Measurements from ENCODE around the gene ZBTB33.

The ZBTB33 gene

DNA sequence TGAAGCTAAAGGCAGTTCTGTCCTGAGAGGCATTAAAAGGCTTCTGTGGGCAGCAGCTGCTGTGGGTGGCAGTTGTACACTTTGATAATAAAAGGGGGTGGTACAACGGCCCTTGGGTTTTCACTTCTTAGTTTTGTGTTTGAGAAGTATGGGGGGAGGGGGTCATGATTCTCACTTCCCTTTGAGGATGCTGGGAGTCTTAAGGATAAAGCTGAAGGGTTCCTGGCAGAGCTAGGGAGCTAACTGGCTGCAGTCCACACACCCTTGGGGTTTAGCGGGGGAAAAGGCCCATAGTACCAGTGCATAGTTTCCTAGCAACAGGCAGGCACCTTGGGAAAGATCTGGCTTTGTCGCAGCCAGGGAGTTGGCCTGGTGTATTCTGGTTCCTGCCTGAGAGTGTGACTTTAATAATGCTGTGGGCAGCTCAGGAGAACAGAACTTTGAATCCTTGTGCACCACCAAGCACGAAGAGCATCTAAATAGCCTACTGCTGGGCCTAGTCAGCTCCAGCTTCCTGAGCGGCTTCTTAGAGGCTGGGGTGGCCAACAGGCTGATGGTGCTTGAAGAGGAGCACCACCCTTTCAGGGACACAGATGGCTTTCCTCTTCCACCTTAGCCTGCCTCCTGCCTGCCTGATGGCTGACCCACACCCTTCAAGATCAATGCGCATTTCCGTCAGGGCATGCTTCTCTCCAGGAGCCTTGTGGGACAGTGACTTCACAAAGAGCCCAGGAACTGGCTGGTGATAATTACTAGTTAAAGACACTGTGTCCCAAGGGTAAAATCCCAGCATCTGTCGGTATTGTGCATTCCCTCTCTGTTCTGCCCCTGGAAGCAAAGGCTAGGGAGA lies 12.5 kb downstream of the ZBTB33 start:
- H3K27me3 ChIP-seq (ENCODE audit: control insufficient read depth in 5 of 5, insufficient read depth in 4 of 5, low read length in 5 of 5) = peaks cover 0 to 10% (median 5%) of the 10 kb centered on the region in 5 donors
- H3K9ac ChIP-seq (ENCODE audit: low read length in 5 of 5) = no peak overlapping the region
- peaks cover 0 to 2% (median 0%) of the 10 kb centered on the region in 5 donors for H3K36me3 ChIP-seq (ENCODE audit: control insufficient read depth in 5 of 5, insufficient read depth in 5 of 5, low read length in 5 of 5)
- no peak overlapping the region for H3K4me3 ChIP-seq (ENCODE audit: low read depth in 1 of 5, low read length in 5 of 5)
- no peaks in the 10 kb centered on the region for H3K9me3 ChIP-seq (ENCODE audit: control insufficient read depth in 5 of 5, low read length in 5 of 5)
- H3K4me1 ChIP-seq (ENCODE audit: control insufficient read depth in 5 of 5, insufficient read depth in 5 of 5, low read length in 5 of 5) = peaks cover 0 to 11% (median 0%) of the 10 kb centered on the region in 5 donors
- no peak overlapping the region for H3K27ac ChIP-seq (ENCODE audit: low read depth, low read length)

DNA sequence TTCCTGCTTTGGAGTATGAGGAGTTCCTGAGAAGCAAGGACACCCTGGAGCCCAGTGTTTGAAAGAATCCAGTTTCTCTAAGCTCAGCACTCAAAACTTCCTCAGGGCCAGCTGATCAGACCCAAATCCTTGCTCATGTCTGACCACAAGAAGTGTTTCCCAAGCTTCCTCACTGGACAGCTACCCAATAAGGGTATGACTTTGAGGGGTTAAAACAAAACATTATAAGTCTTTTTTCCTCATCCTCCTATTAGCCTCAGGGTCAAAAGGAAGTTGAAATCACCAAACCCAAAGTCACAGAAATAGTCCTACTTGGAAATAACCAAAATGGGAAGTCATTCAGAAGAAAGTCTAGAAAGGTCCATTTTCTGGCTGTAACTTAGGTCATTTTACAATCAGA lies 13.7 kb downstream of the ZBTB33 start:
- H3K9ac ChIP-seq (ENCODE audit: low read length in 5 of 5) = no peak overlapping the region
- no peaks in the 10 kb centered on the region for H3K9me3 ChIP-seq (ENCODE audit: control insufficient read depth in 5 of 5, low read length in 5 of 5)
- H3K27me3 ChIP-seq (ENCODE audit: control insufficient read depth in 5 of 5, insufficient read depth in 4 of 5, low read length in 5 of 5) = peaks cover 0 to 10% (median 5%) of the 10 kb centered on the region in 5 donors
- H3K4me3 ChIP-seq (ENCODE audit: low read depth in 1 of 5, low read length in 5 of 5) = no peak overlapping the region
- peaks cover 0 to 14% (median 4%) of the 10 kb centered on the region in 5 donors for H3K4me1 ChIP-seq (ENCODE audit: control insufficient read depth in 5 of 5, insufficient read depth in 5 of 5, low read length in 5 of 5)
- no peak overlapping the region for H3K27ac ChIP-seq (ENCODE audit: low read depth, low read length)
- H3K36me3 ChIP-seq (ENCODE audit: control insufficient read depth in 5 of 5, insufficient read depth in 5 of 5, low read length in 5 of 5) = no peaks in the 10 kb centered on the region

DNA sequence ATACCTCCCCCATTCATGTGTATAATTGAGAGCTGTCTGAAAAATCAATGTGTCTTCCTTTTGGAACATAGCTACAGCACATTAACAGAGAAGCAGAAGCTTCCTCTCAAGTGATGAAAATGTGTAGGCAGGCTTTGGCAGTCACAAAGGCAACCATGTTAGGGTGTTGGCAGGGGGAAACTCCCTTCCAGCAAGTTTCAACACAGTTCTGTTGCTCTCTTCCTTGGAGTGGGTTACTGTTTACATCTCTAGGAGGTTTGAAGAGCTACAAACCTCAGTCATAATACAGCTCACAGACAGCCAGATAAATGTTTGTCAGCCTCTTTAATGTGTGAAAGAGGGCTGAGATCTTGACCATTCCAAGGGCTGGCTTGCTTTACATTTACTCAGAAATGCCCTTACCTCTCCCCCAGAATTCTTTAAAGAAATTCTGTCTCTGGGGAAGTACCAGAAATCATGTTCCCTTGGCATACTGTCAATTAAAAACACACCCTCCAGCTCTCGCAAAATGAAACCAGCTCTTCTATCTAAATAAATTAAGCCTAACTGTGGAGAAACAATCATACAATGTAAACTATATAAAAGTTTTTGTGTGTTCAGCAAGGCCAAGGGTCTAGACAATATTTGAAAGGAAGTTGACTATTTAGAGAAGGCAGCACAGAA lies 18.9 kb downstream of the ZBTB33 start:
- Histone ChIP-seq H3K36me3 (ENCODE audit: control insufficient read depth in 5 of 5, insufficient read depth in 5 of 5, low read length in 5 of 5) (no peaks in the 10 kb centered on the region), H3K4me1 (ENCODE audit: control insufficient read depth in 5 of 5, insufficient read depth in 5 of 5, low read length in 5 of 5) (peaks cover 0 to 21% (median 12%) of the 10 kb centered on the region in 5 donors), H3K27me3 (ENCODE audit: control insufficient read depth in 5 of 5, insufficient read depth in 4 of 5, low read length in 5 of 5) (peaks cover 0 to 8% (median 0%) of the 10 kb centered on the region in 5 donors), H3K27ac (ENCODE audit: low read depth, low read length) (peak overlapping the region; percentile 55), H3K9ac (ENCODE audit: low read length in 5 of 5) (no peak overlapping the region), H3K9me3 (ENCODE audit: control insufficient read depth in 5 of 5, low read length in 5 of 5) (no peaks in the 10 kb centered on the region), H3K4me3 (ENCODE audit: low read depth in 1 of 5, low read length in 5 of 5) (no peak overlapping the region)

DNA sequence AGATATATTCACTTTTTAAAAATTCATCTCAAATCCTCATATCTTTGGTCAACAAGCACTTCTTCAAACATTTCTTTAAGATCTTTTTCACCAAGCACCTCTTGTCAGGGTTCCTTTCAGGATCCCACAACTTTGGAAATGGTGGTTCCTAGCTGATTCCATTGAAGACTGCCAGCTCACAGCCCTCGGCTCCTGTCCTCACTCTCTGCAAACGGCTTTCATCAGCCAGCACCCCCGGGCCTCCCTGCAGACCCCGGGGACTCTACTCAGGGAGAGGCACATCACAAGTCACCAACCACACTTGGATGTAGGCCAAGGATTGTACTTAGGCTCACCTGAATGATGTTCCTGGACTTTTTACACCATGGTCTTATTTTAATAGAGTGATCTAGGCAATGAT lies 20.0 kb downstream of the ZBTB33 start:
- Histone ChIP-seq H3K27ac (ENCODE audit: low read depth, low read length) (no peak overlapping the region), H3K4me3 (ENCODE audit: low read depth in 1 of 5, low read length in 5 of 5) (no peak overlapping the region), H3K4me1 (ENCODE audit: control insufficient read depth in 5 of 5, insufficient read depth in 5 of 5, low read length in 5 of 5) (peaks cover 0 to 21% (median 12%) of the 10 kb centered on the region in 5 donors), H3K9me3 (ENCODE audit: control insufficient read depth in 5 of 5, low read length in 5 of 5) (no peaks in the 10 kb centered on the region), H3K9ac (ENCODE audit: low read length in 5 of 5) (no peak overlapping the region), H3K27me3 (ENCODE audit: control insufficient read depth in 5 of 5, insufficient read depth in 4 of 5, low read length in 5 of 5) (peaks cover 0 to 8% (median 0%) of the 10 kb centered on the region in 5 donors), H3K36me3 (ENCODE audit: control insufficient read depth in 5 of 5, insufficient read depth in 5 of 5, low read length in 5 of 5) (no peaks in the 10 kb centered on the region)

DNA sequence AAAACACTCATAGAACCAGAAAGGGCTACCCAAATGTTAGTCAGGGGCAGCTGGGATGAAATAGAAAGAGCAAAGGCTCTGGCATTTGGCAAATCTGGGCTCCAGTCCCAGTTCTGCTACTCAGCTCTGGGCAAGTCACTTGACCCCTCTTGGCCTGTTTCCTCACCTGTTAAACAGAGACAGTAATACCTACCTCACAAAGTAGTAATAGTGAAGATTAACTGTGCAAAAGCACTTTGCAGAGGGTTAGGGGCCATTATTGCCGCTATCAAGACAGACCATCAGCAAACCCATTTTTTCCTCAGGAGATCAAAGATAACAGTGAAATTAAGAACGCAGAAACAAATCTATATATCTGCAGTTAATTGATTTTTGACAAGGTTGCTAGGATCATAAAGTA lies 20.6 kb downstream of the ZBTB33 start:
- H3K27ac ChIP-seq (ENCODE audit: low read depth, low read length) = no peak overlapping the region
- H3K27me3 ChIP-seq (ENCODE audit: control insufficient read depth in 5 of 5, insufficient read depth in 4 of 5, low read length in 5 of 5) = peaks cover 0 to 12% (median 0%) of the 10 kb centered on the region in 5 donors
- H3K9ac ChIP-seq (ENCODE audit: low read length in 5 of 5) = no peak overlapping the region
- H3K4me3 ChIP-seq (ENCODE audit: low read depth in 1 of 5, low read length in 5 of 5) = no peak overlapping the region
- no peaks in the 10 kb centered on the region for H3K36me3 ChIP-seq (ENCODE audit: control insufficient read depth in 5 of 5, insufficient read depth in 5 of 5, low read length in 5 of 5)
- H3K4me1 ChIP-seq (ENCODE audit: control insufficient read depth in 5 of 5, insufficient read depth in 5 of 5, low read length in 5 of 5) = peaks cover 0 to 21% (median 12%) of the 10 kb centered on the region in 5 donors
- no peaks in the 10 kb centered on the region for H3K9me3 ChIP-seq (ENCODE audit: control insufficient read depth in 5 of 5, low read length in 5 of 5)

DNA sequence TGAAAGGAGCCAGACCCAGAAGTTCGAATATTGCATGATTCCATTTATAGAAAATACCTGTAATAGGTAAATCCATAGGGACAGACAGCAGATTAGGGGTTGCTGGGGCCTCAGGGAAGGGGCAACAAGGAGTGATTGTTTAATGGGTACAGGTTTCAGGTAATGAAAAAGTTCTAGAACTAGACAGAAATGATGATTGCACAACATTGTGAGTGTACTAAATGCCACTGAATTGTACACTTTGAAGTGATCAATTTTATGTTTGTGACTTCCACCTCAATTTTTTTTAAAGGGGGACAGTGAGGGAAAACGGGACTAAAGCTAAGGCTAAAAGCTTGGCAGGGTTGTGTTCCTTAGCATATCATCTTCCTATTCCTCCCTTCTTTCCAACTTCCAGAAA lies 23.5 kb downstream of the ZBTB33 start:
- Histone ChIP-seq H3K4me1 (ENCODE audit: control insufficient read depth in 5 of 5, insufficient read depth in 5 of 5, low read length in 5 of 5) (peaks cover 0 to 14% (median 10%) of the 10 kb centered on the region in 5 donors), H3K36me3 (ENCODE audit: control insufficient read depth in 5 of 5, insufficient read depth in 5 of 5, low read length in 5 of 5) (no peaks in the 10 kb centered on the region), H3K4me3 (ENCODE audit: low read depth in 1 of 5, low read length in 5 of 5) (no peak overlapping the region), H3K9ac (ENCODE audit: low read length in 5 of 5) (no peak overlapping the region), H3K27me3 (ENCODE audit: control insufficient read depth in 5 of 5, insufficient read depth in 4 of 5, low read length in 5 of 5) (peaks cover 0 to 24% (median 3%) of the 10 kb centered on the region in 5 donors), H3K9me3 (ENCODE audit: control insufficient read depth in 5 of 5, low read length in 5 of 5) (no peaks in the 10 kb centered on the region), H3K27ac (ENCODE audit: low read depth, low read length) (no peak overlapping the region)

DNA sequence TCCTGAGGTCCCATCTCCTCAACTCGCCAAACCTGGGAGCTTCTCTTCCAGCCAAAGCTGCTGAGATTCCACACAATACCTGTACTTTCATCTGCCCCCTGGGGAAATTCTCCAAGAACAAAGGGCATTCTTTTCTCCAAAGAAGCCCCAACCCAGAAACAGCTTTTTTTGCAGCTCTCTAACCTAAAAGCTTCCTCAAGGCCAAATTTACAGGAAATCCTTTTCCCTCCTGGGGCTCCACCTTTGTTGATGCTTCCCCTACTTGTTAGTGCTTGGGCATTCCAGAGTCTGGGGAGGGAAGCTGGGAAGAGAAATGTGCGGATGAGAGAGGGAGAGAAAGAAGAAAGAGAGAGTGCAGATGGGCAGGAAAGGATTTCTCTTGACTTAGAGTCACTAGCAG lies 24.3 kb downstream of the ZBTB33 start:
- H3K27ac ChIP-seq (ENCODE audit: low read depth, low read length) = no peak overlapping the region
- H3K4me3 ChIP-seq (ENCODE audit: low read depth in 1 of 5, low read length in 5 of 5) = no peak overlapping the region
- H3K27me3 ChIP-seq (ENCODE audit: control insufficient read depth in 5 of 5, insufficient read depth in 4 of 5, low read length in 5 of 5) = peaks cover 0 to 24% (median 3%) of the 10 kb centered on the region in 5 donors
- H3K36me3 ChIP-seq (ENCODE audit: control insufficient read depth in 5 of 5, insufficient read depth in 5 of 5, low read length in 5 of 5) = no peaks in the 10 kb centered on the region
- no peak overlapping the region for H3K9ac ChIP-seq (ENCODE audit: low read length in 5 of 5)
- H3K9me3 ChIP-seq (ENCODE audit: control insufficient read depth in 5 of 5, low read length in 5 of 5) = no peaks in the 10 kb centered on the region
- peaks cover 0 to 6% (median 2%) of the 10 kb centered on the region in 5 donors for H3K4me1 ChIP-seq (ENCODE audit: control insufficient read depth in 5 of 5, insufficient read depth in 5 of 5, low read length in 5 of 5)

DNA sequence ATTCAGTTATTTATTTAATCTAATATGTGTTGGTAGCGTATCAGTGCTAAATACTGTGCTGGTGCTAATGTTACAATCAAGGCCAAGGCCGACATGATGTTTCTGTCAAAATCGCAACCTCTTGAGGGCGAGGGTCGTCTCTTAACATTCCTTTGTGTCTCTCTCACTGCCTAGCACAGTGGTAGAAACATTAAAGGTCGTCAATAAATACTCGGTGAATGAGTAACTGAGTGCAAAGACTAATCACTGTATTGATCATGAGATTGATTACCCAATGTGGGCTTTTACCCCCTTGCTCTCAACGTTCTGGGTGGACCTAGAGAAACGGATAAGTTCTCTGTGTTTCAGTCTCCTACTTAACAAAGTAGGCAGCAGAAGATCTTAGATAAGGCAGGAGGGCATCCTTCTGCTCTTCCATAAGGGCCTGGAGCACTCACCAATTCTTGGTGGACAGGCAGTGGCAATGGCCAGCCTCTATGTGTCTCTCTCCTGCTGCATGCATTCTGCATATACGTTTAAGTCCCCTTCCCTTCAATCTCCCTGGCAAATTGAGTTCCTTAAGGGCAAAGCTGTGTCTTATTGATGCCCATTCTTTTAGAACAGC lies 30.5 kb downstream of the ZBTB33 start:
- H3K4me3 ChIP-seq (ENCODE audit: low read depth in 1 of 5, low read length in 5 of 5) = no peak overlapping the region
- peaks cover 0 to 4% (median 0%) of the 10 kb centered on the region in 5 donors for H3K4me1 ChIP-seq (ENCODE audit: control insufficient read depth in 5 of 5, insufficient read depth in 5 of 5, low read length in 5 of 5)
- peaks cover 0 to 13% (median 0%) of the 10 kb centered on the region in 5 donors for H3K27me3 ChIP-seq (ENCODE audit: control insufficient read depth in 5 of 5, insufficient read depth in 4 of 5, low read length in 5 of 5)
- H3K36me3 ChIP-seq (ENCODE audit: control insufficient read depth in 5 of 5, insufficient read depth in 5 of 5, low read length in 5 of 5) = no peaks in the 10 kb centered on the region
- no peak overlapping the region for H3K27ac ChIP-seq (ENCODE audit: low read depth, low read length)
- no peaks in the 10 kb centered on the region for H3K9me3 ChIP-seq (ENCODE audit: control insufficient read depth in 5 of 5, low read length in 5 of 5)
- no peak overlapping the region for H3K9ac ChIP-seq (ENCODE audit: low read length in 5 of 5)

DNA sequence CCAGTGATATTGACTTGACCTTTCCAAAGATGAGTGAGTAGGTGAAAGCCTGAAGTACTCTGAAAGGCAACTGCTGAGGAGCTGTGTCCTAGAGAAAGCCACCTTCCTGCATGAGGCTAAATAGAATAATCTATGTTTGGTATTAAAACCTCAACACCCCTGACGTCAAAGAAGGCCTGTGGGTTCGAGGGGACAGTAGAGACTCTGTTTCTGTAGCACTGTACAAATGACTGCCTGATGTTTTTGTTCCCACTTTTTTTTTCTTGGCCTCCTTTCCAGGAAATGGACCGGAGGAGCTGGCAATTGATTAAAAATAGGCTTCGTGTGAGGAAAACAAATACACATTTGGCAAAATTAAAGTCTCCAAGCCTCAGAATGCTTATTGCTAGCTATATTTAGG lies 31.1 kb downstream of the ZBTB33 start:
- H3K9me3 ChIP-seq (ENCODE audit: control insufficient read depth in 5 of 5, low read length in 5 of 5) = no peaks in the 10 kb centered on the region
- peaks cover 0 to 4% (median 0%) of the 10 kb centered on the region in 5 donors for H3K4me1 ChIP-seq (ENCODE audit: control insufficient read depth in 5 of 5, insufficient read depth in 5 of 5, low read length in 5 of 5)
- no peaks in the 10 kb centered on the region for H3K36me3 ChIP-seq (ENCODE audit: control insufficient read depth in 5 of 5, insufficient read depth in 5 of 5, low read length in 5 of 5)
- H3K27me3 ChIP-seq (ENCODE audit: control insufficient read depth in 5 of 5, insufficient read depth in 4 of 5, low read length in 5 of 5) = peaks cover 0 to 7% (median 0%) of the 10 kb centered on the region in 5 donors
- H3K9ac ChIP-seq (ENCODE audit: low read length in 5 of 5) = no peak overlapping the region
- H3K27ac ChIP-seq (ENCODE audit: low read depth, low read length) = no peak overlapping the region
- no peak overlapping the region for H3K4me3 ChIP-seq (ENCODE audit: low read depth in 1 of 5, low read length in 5 of 5)

DNA sequence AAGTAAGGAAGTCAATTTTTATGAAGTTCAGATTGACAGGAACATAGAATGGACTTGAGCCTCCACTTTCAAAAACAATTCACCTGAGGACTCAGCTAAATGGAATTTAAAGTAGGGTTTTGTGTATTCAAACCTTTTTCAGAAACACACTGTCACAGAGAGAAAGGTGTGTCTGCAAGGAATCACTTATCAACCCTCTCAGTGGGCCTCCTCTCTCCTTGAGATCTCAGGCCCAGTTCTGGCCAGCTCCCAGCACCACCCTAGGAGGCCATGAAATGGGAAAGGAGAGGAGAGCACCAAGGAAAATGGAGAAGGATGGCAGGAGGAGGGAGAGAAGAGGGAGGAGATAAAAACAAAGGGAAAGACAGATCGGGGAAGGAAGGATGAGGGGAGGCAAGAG lies 32.1 kb downstream of the ZBTB33 start:
- Histone ChIP-seq H3K9ac (ENCODE audit: low read length in 5 of 5) (no peak overlapping the region), H3K27ac (ENCODE audit: low read depth, low read length) (no peak overlapping the region), H3K27me3 (ENCODE audit: control insufficient read depth in 5 of 5, insufficient read depth in 4 of 5, low read length in 5 of 5) (peaks cover 0 to 2% (median 0%) of the 10 kb centered on the region in 5 donors), H3K36me3 (ENCODE audit: control insufficient read depth in 5 of 5, insufficient read depth in 5 of 5, low read length in 5 of 5) (no peaks in the 10 kb centered on the region), H3K4me3 (ENCODE audit: low read depth in 1 of 5, low read length in 5 of 5) (no peak overlapping the region), H3K4me1 (ENCODE audit: control insufficient read depth in 5 of 5, insufficient read depth in 5 of 5, low read length in 5 of 5) (peaks cover 0 to 4% (median 0%) of the 10 kb centered on the region in 5 donors), H3K9me3 (ENCODE audit: control insufficient read depth in 5 of 5, low read length in 5 of 5) (no peaks in the 10 kb centered on the region)
